ENCODE results near the gene KLF11.
"Not testable (repeated sequence)": the region's sequence is repeated elsewhere in the genome, so short reads cannot be mapped to it uniquely, and the experiment has no call there.

GRCh38 chr2:10012366-10012962 is 30.9 kb upstream of the KLF11 start:
- TF ChIP-seq CTCF (conservative IDR thresholded peaks at IDR 0.05; ENCODE audit: low read length); EZH2phosphoT487 (IDR thresholded peaks at IDR 0.05; ENCODE audit: borderline replicate concordance): not testable (repeated sequence)

All from Loucy (cell line).